ENCODE data around the gene HIRIP3.

DNA sequence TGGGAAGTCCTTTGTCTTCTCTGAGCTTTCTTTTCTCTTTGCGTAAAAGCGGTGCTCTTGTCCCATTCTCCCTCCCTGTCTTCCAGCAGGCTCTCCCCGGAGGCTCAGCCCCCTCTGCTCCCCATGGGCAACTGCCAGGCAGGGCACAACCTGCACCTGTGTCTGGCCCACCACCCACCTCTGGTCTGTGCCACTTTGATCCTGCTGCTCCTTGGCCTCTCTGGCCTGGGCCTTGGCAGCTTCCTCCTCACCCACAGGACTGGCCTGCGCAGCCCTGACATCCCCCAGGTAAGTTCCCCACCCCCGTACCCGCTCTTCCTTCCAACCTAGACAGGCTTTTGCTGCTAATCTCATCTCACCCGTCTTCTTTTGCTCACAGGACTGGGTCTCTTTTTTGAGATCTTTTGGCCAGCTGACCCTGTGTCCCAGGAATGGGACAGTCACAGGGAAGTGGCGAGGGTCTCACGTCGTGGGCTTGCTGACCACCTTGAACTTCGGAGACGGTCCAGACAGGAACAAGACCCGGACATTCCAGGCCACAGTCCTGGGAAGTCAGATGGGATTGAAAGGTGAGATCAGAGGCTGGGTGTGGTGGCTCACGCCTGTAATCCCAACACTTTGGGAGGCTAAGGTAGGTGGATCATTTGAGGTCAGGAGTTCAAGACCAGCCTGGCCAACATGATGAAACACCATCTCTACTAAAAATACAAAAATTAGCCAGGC, 32.2 kb downstream of the HIRIP3 start:
- TF ChIP-seq CTCF (IDR thresholded peaks at IDR 0.05) (no peak), POLR2A (IDR thresholded peaks at IDR 0.05) (no peak)

All from right lobe of liver (tissue), 4 donors.